Ectodermal cell (in vitro differentiated cells): ENCODE measurements around the gene GSTM4.
"Not testable (repeated sequence)": the region's sequence is repeated elsewhere in the genome, so short reads cannot be mapped to it uniquely, and the experiment has no call there.

Experiments used
- H3K27ac ChIP-seq: 2 replicates; pipeline ENCODE4 v1.7.0; 2013; ENCODE audit warnings: mild to moderate bottlenecking, low read depth, low read length; ENCODE audit not compliant: insufficient read depth, poor library complexity, severe bottlenecking
- H3K27me3 ChIP-seq: 2 replicates; pipeline ENCODE4 v1.7.0; 2013; ENCODE audit warnings: mild to moderate bottlenecking, low read length; ENCODE audit not compliant: insufficient read depth, control insufficient read depth, poor library complexity, severe bottlenecking
- H3K36me3 ChIP-seq: one replicate; pipeline ENCODE4 v1.7.0; 2013; ENCODE audit warnings: low read length; ENCODE audit not compliant: control insufficient read depth, insufficient read depth
- H3K4me1 ChIP-seq: one replicate; pipeline ENCODE4 v1.7.0; 2013; ENCODE audit warnings: low read length; ENCODE audit not compliant: control insufficient read depth, insufficient read depth
- H3K4me3 ChIP-seq: 2 replicates; pipeline ENCODE4 v1.7.0; 2013; ENCODE audit warnings: low read depth, low read length, control low read depth; ENCODE audit not compliant: insufficient read depth
- H3K9me3 ChIP-seq: 2 replicates; pipeline ENCODE4 v1.7.0; 2013; ENCODE audit warnings: mild to moderate bottlenecking, low read length, moderate library complexity; ENCODE audit not compliant: control insufficient read depth
- WGBS, 2 experiments: methylation state at CpG; one replicate each; pipeline ENCODE4 v1.1.7; 2013; ENCODE audit warnings: missing lambda C conversion rate in 2 of 2; 5-methylcytosine and 5-hydroxymethylcytosine counted together

The GSTM4 gene

GRCh38 chr1:109684777-109685176 is 28.9 kb downstream of the GSTM4 start:
- no CpG with 5 or more reads among the region's 6 CpGs for WGBS, 2 experiments
- not testable (repeated sequence) for H3K9me3 ChIP-seq, H3K36me3 ChIP-seq, H3K4me1 ChIP-seq, H3K27me3 ChIP-seq, H3K4me3 ChIP-seq, H3K27ac ChIP-seq

GRCh38 chr1:109685399-109685798 is 29.5 kb downstream of the GSTM4 start:
- not testable (repeated sequence) for H3K9me3 ChIP-seq, H3K36me3 ChIP-seq, H3K4me3 ChIP-seq, H3K4me1 ChIP-seq, H3K27ac ChIP-seq, H3K27me3 ChIP-seq
- WGBS, 2 experiments, result no CpG with 5 or more reads among the region's 1 CpG

- not testable (repeated sequence) for H3K36me3 ChIP-seq, H3K27me3 ChIP-seq, H3K27ac ChIP-seq, H3K4me3 ChIP-seq, H3K4me1 ChIP-seq, H3K9me3 ChIP-seq
- WGBS, 2 experiments, result no CpG with 5 or more reads among the region's 4 CpGs
Observed at GRCh38 chr1:109685890-109686289, 30.0 kb downstream of the GSTM4 start.

GRCh38 chr1:109687109-109687508 is 31.2 kb downstream of the GSTM4 start:
- WGBS, 2 experiments, result 86 to 95% methylated on average over 4 to 5 of the region's 11 CpGs
- not testable (repeated sequence) for H3K4me3 ChIP-seq, H3K27me3 ChIP-seq, H3K9me3 ChIP-seq, H3K36me3 ChIP-seq, H3K4me1 ChIP-seq, H3K27ac ChIP-seq

- no peak within 1 kb of the TSS for H3K4me3 ChIP-seq
- no peaks in the 10 kb centered on the region for H3K36me3 ChIP-seq
- no peaks in the 10 kb centered on the region for H3K4me1 ChIP-seq
- H3K9me3 ChIP-seq, result no peaks in the 10 kb centered on the region
- H3K27ac ChIP-seq, result no peak within 1 kb of the TSS
- H3K27me3 ChIP-seq, result no peaks in the 10 kb centered on the region
- WGBS, 2 experiments, result no CpG with 5 or more reads among the region's 46 CpGs
Observed at GRCh38 chr1:109687641-109688499, 32.0 kb downstream of the GSTM4 start, which contains the start of gene GSTM1. Gene GSTM1, plus strand, starts transcription at chr1:109687817. Its CDS starts 57 bp downstream, at chr1:109687874.

- Histone ChIP-seq H3K4me3 (no peak overlapping the region), H3K27ac (no peak overlapping the region)
- WGBS, 2 experiments, result no CpG with 5 or more reads among the region's 6 CpGs
Observed at GRCh38 chr1:109689844-109690405, 34.0 kb downstream of the GSTM4 start.

GRCh38 chr1:109691759-109692158 is 35.9 kb downstream of the GSTM4 start:
- H3K36me3 ChIP-seq, result no peaks in the 10 kb centered on the region
- no peak overlapping the region for H3K27ac ChIP-seq
- no peaks in the 10 kb centered on the region for H3K27me3 ChIP-seq
- H3K4me1 ChIP-seq, result no peaks in the 10 kb centered on the region
- no peak overlapping the region for H3K4me3 ChIP-seq
- WGBS, 2 experiments, result no CpG with 5 or more reads among the region's 6 CpGs
- no peaks in the 10 kb centered on the region for H3K9me3 ChIP-seq

More at GRCh38 chr1:109689844-109690405, 34.0 kb downstream of the GSTM4 start:
- H3K27me3 ChIP-seq, result no peaks in the 10 kb centered on the region
- H3K4me1 ChIP-seq, result no peaks in the 10 kb centered on the region
- H3K36me3 ChIP-seq, result no peaks in the 10 kb centered on the region
- H3K9me3 ChIP-seq, result no peaks in the 10 kb centered on the region

GRCh38 chr1:109694400-109694799 is 38.5 kb downstream of the GSTM4 start:
- H3K36me3 ChIP-seq, H3K4me3 ChIP-seq, H3K4me1 ChIP-seq, H3K27me3 ChIP-seq, H3K9me3 ChIP-seq, H3K27ac ChIP-seq: not testable (repeated sequence)
- WGBS, 2 experiments, result no CpG with 5 or more reads among the region's 5 CpGs

- WGBS, 2 experiments, result no CpG with 5 or more reads among the region's 3 CpGs
- H3K9me3 ChIP-seq, H3K36me3 ChIP-seq, H3K27me3 ChIP-seq, H3K27ac ChIP-seq, H3K4me1 ChIP-seq, H3K4me3 ChIP-seq: not testable (repeated sequence)
Observed at GRCh38 chr1:109695138-109695537, 39.2 kb downstream of the GSTM4 start.

GRCh38 chr1:109697066-109697465 is 41.2 kb downstream of the GSTM4 start:
- Histone ChIP-seq H3K4me1 (no peaks in the 10 kb centered on the region), H3K4me3 (no peak overlapping the region), H3K27me3 (no peaks in the 10 kb centered on the region), H3K27ac (no peak overlapping the region), H3K9me3 (no peaks in the 10 kb centered on the region), H3K36me3 (no peaks in the 10 kb centered on the region)
- no CpG with 5 or more reads among the region's 4 CpGs for WGBS, 2 experiments
